Natural killer cell treated with Interleukin-12 subunit alpha and Interleukin-12 subunit beta and Interleukin-15 and Interleukin-18, amount 100 ng/mL, for 72 hours (primary cell): ENCODE measurements around the gene AK1. TPM values are rescaled to one million over a fixed set of nuclear protein-coding genes. Genes with fewer than 3 reads are reported as not detected.

Experiments used
- ATAC-seq, 2 donors: fragments of 150-1000 bp; cut with Tn5 transposase in 1 of 2; sonication (Bioruptor Pico), chemical (Tn5 transposase) in 1 of 2; 2 replicates each; pipeline ENCODE4 v1.10.0; 2021
- DNase-seq: peaks from one replicate; pipeline ENCODE4 v3.0.0; 2022; ENCODE audit warnings: low spot score
- H3K27ac Mint-ChIP-seq, 2 donors: 1 replicate in 1 of 2; 2 replicates in 1 of 2; pipeline ENCODE4 v1.8.0; 2022; ENCODE audit warnings: mixed read lengths in 2 of 2, mild to moderate bottlenecking in 1 of 2, moderate library complexity in 1 of 2
- H3K27me3 Mint-ChIP-seq, 2 donors: 1 replicate in 1 of 2; 2 replicates in 1 of 2; pipeline ENCODE4 v1.8.0; 2022; ENCODE audit warnings: mixed read lengths in 2 of 2
- H3K36me3 Mint-ChIP-seq: one replicate; pipeline ENCODE4 v1.8.0; 2022; ENCODE audit warnings: mixed read lengths
- H3K4me1 Mint-ChIP-seq, 2 donors: 1 replicate in 1 of 2; 2 replicates in 1 of 2; pipeline ENCODE4 v1.8.0; 2022; ENCODE audit warnings: low read depth in 2 of 2, mixed read lengths in 2 of 2, mild to moderate bottlenecking in 1 of 2
- H3K4me3 Mint-ChIP-seq: one replicate; pipeline ENCODE4 v1.8.0; 2022; ENCODE audit warnings: mixed read lengths
- H3K9me3 Mint-ChIP-seq: 2 replicates; pipeline ENCODE4 v1.8.0; 2022; ENCODE audit warnings: mixed read lengths
- total RNA-seq, 2 donors: library from RNA; stranded (reverse); gene quantifications; one replicate each; pipeline ENCODE4 v1.2.3, GENCODE V29; 2022

AK1 gene
- total RNA-seq, 2 donors from 2014 or later, result 11.5 to 13.0 TPM

- Mint-ChIP-seq H3K27me3 (no peaks in the 10 kb centered on the region), H3K9me3 (no peaks in the 10 kb centered on the region), H3K4me1 (peaks cover 0 to 9% of the 10 kb centered on the region in 2 donors), H3K27ac (no peak overlapping the region), H3K36me3 (no peaks in the 10 kb centered on the region), H3K4me3 (no peak overlapping the region)
- ATAC-seq, result no peak
- no peak for DNase-seq
Observed at GRCh38 chr9:127832248-127832647, 45.2 kb downstream of the AK1 start.

DNA sequence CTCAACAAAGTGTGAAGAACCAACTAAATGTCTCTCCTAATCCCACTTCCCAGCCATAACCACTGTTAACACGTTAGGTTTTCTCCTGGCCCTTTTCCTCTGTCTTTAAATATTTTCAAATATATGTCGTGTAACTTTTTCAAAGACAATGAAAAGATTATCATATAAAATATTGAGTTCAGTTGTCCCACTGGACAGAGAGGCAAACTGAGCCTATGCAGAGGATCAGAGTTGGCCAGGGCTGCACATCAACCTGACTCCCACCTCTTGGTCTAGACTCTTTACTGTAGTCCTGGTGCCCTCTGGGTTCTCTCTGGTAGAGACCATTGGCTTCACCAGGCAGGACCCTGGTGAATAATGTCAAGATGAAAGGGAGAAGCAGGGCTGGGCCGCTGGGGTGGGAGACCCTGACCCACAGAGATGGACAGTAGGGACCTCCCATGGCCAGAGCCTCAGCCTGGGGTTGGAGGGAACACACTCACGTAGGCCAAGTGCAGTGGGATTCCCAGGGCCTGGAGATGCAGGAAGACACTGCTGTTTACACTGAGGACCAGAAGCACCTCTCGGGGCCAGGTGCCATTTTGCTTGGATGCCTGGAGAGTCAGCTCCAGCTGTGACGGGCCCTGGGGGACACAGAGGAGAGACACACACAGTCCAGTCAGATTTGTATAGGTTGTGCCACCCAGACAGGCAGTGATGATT, 48.1 kb downstream of the AK1 start:
- Mint-ChIP-seq H3K9me3 (no peaks in the 10 kb centered on the region), H3K36me3 (no peaks in the 10 kb centered on the region), H3K4me1 (peaks cover 0 to 13% of the 10 kb centered on the region in 2 donors), H3K27ac (peak overlapping the region in 1 of 2 donors; percentile 85), H3K4me3 (no peak overlapping the region), H3K27me3 (no peaks in the 10 kb centered on the region)
- ATAC-seq (peak in 1 of 2 donors; percentile 25), DNase-seq (no peak)

DNA sequence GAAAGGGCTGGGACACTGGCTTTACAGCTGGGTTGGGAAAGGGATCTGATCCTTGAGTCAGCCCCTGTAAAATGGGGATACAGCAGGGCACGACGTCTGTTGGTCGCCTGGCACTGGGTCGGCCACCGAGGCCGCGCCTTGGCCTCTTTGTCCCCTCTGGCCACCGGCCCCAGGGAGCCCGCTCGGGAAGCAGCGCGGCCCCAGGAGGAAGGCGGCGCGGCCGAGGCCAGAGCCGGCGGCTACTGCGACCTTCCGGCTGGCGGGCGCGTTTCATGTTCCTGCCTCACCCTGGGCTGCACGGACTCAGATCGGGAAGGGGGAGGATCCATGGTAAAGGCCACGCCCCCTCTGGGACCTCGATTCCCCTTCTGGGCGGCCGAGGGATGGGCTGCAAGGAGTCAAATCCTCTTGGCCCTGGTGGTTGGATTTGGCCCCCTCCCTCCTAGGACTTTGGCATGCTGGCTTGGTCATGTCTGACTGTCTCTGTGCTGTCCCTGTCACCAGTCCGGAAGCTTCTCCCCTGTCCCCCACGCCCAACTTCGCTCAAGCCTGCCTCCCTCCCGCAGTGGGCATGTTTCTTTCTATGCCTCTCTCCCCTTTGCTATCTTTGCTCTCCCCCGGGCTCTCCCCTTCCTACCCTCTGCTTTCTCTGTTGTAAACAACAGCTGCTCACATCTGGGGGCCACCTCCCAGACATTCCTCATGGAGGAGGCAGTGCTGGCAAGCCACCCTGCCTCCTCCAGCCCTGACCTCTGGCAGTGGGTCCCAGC, 49.0 kb downstream of the AK1 start:
- no peak for DNase-seq
- no peaks in the 10 kb centered on the region for H3K36me3 Mint-ChIP-seq
- no peaks in the 10 kb centered on the region for H3K27me3 Mint-ChIP-seq
- H3K4me1 Mint-ChIP-seq, result peaks cover 0 to 13% of the 10 kb centered on the region in 2 donors
- H3K9me3 Mint-ChIP-seq, result no peaks in the 10 kb centered on the region
- ATAC-seq, result peak; percentile 17 to 75
- no peak overlapping the region for H3K4me3 Mint-ChIP-seq
- H3K27ac Mint-ChIP-seq, result peak overlapping the region in 1 of 2 donors; percentile 85

DNA sequence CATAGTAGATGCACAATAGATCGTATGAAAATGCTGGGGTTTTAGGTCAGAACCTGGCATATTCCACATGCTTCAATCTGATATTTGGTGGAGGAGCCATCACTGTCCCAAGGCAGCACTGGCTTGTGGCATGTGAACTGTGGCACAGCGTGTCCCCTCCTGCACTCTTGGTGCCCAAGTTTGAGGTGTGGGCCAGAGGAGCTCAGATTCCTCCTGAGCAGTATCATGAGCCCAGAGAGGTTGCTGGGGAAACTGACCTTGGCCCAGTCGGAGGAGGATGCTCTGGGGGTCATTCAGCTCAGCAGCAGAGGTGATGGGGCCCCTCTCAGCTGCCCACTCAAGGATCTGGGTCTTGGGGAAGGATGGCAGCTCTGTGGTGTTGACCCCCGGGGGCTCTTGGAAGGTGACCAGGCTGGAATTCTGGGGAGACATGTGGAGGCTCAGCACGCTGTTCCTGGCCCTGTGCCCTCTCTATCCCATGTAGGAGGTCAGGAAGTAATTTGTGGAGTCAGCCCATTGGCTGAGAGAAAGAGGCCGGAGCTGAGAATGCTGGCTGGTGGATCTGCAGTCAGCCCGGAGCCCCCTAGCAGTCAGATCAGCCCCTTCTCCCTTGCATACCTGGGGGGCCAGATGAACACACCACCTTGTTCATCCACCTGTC, 51.1 kb downstream of the AK1 start:
- H3K4me1 Mint-ChIP-seq, result peaks cover 0 to 11% of the 10 kb centered on the region in 2 donors
- no peaks in the 10 kb centered on the region for H3K27me3 Mint-ChIP-seq
- no peaks in the 10 kb centered on the region for H3K9me3 Mint-ChIP-seq
- H3K36me3 Mint-ChIP-seq, result no peaks in the 10 kb centered on the region
- no peak for ATAC-seq
- DNase-seq, result no peak
- H3K4me3 Mint-ChIP-seq, result no peak overlapping the region
- H3K27ac Mint-ChIP-seq, result no peak overlapping the region

DNA sequence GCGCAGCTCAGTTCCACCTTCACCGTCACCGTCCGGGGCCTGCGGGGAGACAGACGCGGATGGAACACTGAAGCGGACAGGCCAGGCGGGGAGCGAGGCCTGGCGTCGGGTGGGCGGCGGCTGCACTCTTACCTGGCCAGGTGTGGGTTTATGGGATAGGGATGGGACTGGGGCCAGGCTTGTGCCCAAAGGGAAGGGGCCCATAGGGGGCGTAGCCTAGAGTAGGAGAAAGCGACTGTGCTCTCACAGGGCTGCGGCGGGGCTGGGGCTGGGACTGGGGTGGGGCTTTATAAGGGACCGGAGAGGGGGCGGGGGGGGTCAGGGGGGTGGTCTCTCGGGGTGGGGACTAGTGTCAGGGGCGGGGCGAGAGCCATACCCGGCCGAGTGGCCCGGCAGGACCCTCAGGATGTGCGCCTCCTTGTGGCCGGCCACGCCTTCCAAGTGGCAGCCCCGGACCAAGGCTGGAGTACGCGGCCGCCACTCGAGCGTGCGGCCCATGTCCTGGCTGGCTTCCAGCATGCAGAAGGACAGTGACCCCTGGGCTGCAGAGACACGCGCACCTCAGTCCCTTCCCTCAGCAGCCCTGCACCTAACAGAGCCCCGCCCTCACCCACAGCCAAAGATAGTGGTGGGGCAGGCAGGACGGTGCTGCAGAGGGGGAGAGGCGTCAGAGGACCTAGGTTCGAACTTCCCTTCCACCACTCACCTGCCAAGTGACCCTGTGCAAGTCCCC, 52.0 kb downstream of the AK1 start:
- Mint-ChIP-seq H3K9me3 (no peaks in the 10 kb centered on the region), H3K27ac (no peak overlapping the region), H3K4me3 (no peak overlapping the region), H3K27me3 (no peaks in the 10 kb centered on the region), H3K36me3 (no peaks in the 10 kb centered on the region), H3K4me1 (peaks cover 0 to 11% of the 10 kb centered on the region in 2 donors)
- DNase-seq (no peak), ATAC-seq (peak in 1 of 2 donors; percentile 21)

DNA sequence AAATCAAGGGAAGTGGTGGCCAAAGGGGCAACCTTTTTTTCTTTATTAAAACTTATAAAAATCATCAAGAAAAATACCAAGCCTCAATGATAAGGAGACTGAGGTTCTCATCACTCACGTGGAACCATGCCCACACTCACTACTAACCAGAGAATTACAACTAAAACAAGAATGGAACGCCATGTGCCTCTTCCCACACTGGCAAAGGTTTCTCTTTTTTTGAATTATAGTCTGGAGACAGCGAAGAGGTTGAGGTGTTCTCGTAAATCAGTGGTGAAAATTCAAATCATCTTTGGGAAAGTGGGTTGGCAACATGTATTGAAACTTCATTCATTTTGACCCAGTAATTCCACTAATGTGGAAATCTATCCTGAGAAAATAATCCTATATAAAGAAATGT, 55.4 kb downstream of the AK1 start:
- Mint-ChIP-seq H3K27ac (no peak overlapping the region), H3K9me3 (no peaks in the 10 kb centered on the region), H3K27me3 (no peaks in the 10 kb centered on the region), H3K4me3 (no peak overlapping the region), H3K36me3 (no peaks in the 10 kb centered on the region), H3K4me1 (peaks cover 0 to 4% of the 10 kb centered on the region in 2 donors)
- DNase-seq (peak; percentile 6), ATAC-seq (no peak)

- peak in 1 of 2 donors; percentile 30 for ATAC-seq
- no peaks in the 10 kb centered on the region for H3K27me3 Mint-ChIP-seq
- no peaks in the 10 kb centered on the region for H3K36me3 Mint-ChIP-seq
- H3K4me1 Mint-ChIP-seq, result no peaks in the 10 kb centered on the region
- peak; percentile 53 for DNase-seq
- no peak overlapping the region for H3K4me3 Mint-ChIP-seq
- H3K27ac Mint-ChIP-seq, result no peak overlapping the region
- no peaks in the 10 kb centered on the region for H3K9me3 Mint-ChIP-seq
Observed at GRCh38 chr9:127818574-127818973, 58.9 kb downstream of the AK1 start.

DNA sequence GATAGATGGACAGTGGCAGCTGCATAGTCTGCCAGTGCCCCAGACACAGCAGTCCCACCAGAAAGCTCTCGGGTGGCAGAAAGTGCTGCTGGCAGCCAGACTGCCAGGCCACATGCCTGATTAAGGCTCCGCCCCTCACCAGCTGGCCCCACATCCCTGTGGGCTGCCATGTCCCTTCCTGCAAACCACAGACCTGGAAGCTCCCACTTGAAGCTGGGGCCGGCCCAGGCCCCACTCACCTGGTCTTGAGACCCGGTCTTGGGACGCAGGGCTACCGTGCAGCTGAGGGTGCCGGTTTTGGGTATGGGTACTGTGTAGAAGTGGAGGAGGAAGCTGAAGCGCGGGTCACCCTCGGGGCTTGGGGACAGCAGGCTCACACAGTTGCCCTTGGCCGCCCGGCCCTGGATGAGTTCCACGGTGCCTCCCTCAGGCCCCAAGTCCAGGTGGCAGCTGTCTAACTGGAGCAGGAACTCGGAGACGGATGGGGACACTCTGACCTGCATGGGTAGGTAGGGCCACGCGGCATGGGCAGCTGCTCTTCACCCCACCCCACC, 59.5 kb downstream of the AK1 start:
- H3K4me1 Mint-ChIP-seq, result no peaks in the 10 kb centered on the region
- H3K36me3 Mint-ChIP-seq, result no peaks in the 10 kb centered on the region
- DNase-seq (peak; percentile 56), ATAC-seq (no peak)
- H3K4me3 Mint-ChIP-seq, result no peak overlapping the region
- H3K9me3 Mint-ChIP-seq, result no peaks in the 10 kb centered on the region
- H3K27me3 Mint-ChIP-seq, result no peaks in the 10 kb centered on the region
- peak overlapping the region in 1 of 2 donors; percentile 41 for H3K27ac Mint-ChIP-seq

- ATAC-seq, result peak in 1 of 2 donors; percentile 7
- Mint-ChIP-seq H3K4me3 (no peak overlapping the region), H3K27me3 (no peaks in the 10 kb centered on the region), H3K9me3 (no peaks in the 10 kb centered on the region), H3K4me1 (no peaks in the 10 kb centered on the region), H3K27ac (peak overlapping the region in 1 of 2 donors; percentile 41), H3K36me3 (no peaks in the 10 kb centered on the region)
- DNase-seq, result peak; percentile 55
Observed at GRCh38 chr9:127816728-127817127, 60.7 kb downstream of the AK1 start.

Other genes with a start within 250 kb of the AK1 start
- not detected for gene CFAP157, start 170.7 kb downstream of the AK1 start, total RNA-seq
- 10 to 100 TPM; 12.8 to 17.6 TPM for gene PTRH1, start 162.0 kb downstream of the AK1 start, total RNA-seq
- 1 to 10 TPM; 3.8 to 8.1 TPM for gene TTC16, start 161.6 kb downstream of the AK1 start, total RNA-seq
- 10 to 100 TPM; 20.4 to 31.9 TPM for gene TOR2A, start 142.4 kb downstream of the AK1 start, total RNA-seq
- gene SH2D3C, start 99.0 kb downstream of the AK1 start, total RNA-seq, result 10 to 100 TPM; 23.9 to 29.1 TPM
- 100 to 1,000 TPM; 119 to 132 TPM for gene CDK9, start 91.6 kb downstream of the AK1 start, total RNA-seq
- gene FPGS, start 74.8 kb downstream of the AK1 start, total RNA-seq, result 100 to 1,000 TPM in 1 of 2 donors, 10 to 100 TPM in 1; 96.0 to 150 TPM
- gene ENG, start 23.0 kb downstream of the AK1 start, total RNA-seq, result 10 to 100 TPM; 12.7 to 34.1 TPM
- 10 to 100 TPM; 53.4 to 67.2 TPM for gene ST6GALNAC6, start 21.9 kb upstream of the AK1 start, total RNA-seq
- 10 to 100 TPM; 17.5 to 44.5 TPM for gene ST6GALNAC4, start 39.4 kb upstream of the AK1 start, total RNA-seq
- gene PIP5KL1, start 53.1 kb upstream of the AK1 start, total RNA-seq, result 1 to 10 TPM; 2.7 to 3.7 TPM
- gene DPM2, start 60.2 kb upstream of the AK1 start, total RNA-seq, result 10 to 100 TPM; 47.9 to 74.4 TPM
- gene EEIG1, start 103.3 kb upstream of the AK1 start, total RNA-seq, result 10 to 100 TPM in 1 of 2 donors, 1 to 10 TPM in 1; 8.2 to 16.4 TPM
- gene NAIF1, start 189.6 kb upstream of the AK1 start, total RNA-seq, result 10 to 100 TPM; 15.7 to 16.4 TPM
- gene SLC25A25, start 190.6 kb upstream of the AK1 start, total RNA-seq, result 10 to 100 TPM; 15.0 to 23.2 TPM